Liver (tissue), 9 donors: ENCODE data around the gene ZNF229. TPM values are rescaled to one million over a fixed set of nuclear protein-coding genes. Genes with fewer than 3 reads are reported as not detected.

Experiments
- DNase-seq: peaks from one replicate; pipeline ENCODE4 v3.0.0-alpha.2; 2017; ENCODE audit warnings: low spot score
- H3K27ac ChIP-seq, 2 donors: one replicate each; pipeline ENCODE4 v1.7.0; 2013; ENCODE audit warnings: inconsistent platforms in 2 of 2, low read length in 2 of 2, control low read depth in 1 of 2, low read depth in 1 of 2, mild to moderate bottlenecking in 1 of 2
- H3K27me3 ChIP-seq, 4 donors: one replicate each; pipeline versions ENCODE4 v1.6.1 to v1.7.0; 2013; ENCODE audit warnings: low read length in 3 of 4, inconsistent platforms in 1 of 4, mild to moderate bottlenecking in 1 of 4, moderate library complexity in 1 of 4; ENCODE audit not compliant: control insufficient read depth in 4 of 4, insufficient read depth in 4 of 4
- H3K36me3 ChIP-seq, 4 donors: one replicate each; pipeline versions ENCODE4 v1.6.1 to v1.7.0; 2013; ENCODE audit warnings: low read length in 3 of 4, mild to moderate bottlenecking in 3 of 4, low read depth in 1 of 4, moderate library complexity in 1 of 4; ENCODE audit not compliant: control insufficient read depth in 4 of 4, insufficient read depth in 3 of 4
- H3K4me1 ChIP-seq, 4 donors: one replicate each; pipeline versions ENCODE4 v1.6.1 to v1.7.0; 2013; ENCODE audit warnings: low read length in 3 of 4, mild to moderate bottlenecking in 3 of 4, moderate library complexity in 1 of 4; ENCODE audit not compliant: control insufficient read depth in 4 of 4, insufficient read depth in 4 of 4
- H3K4me3 ChIP-seq, 3 donors: one replicate each; pipeline versions ENCODE4 v1.6.1 to v1.7.0; 2013; ENCODE audit warnings: low read length in 3 of 3, control low read depth in 1 of 3, low read depth in 1 of 3, mild to moderate bottlenecking in 1 of 3
- H3K9ac ChIP-seq, 2 donors: one replicate each; pipeline ENCODE4 v1.7.0; 2013; ENCODE audit warnings: low read length in 2 of 2, mild to moderate bottlenecking in 2 of 2, moderate library complexity in 2 of 2, control low read depth in 1 of 2, low read depth in 1 of 2
- H3K9me3 ChIP-seq, 4 donors: one replicate each; pipeline versions ENCODE4 v1.6.1 to v1.7.0; 2013; ENCODE audit warnings: low read length in 3 of 4; ENCODE audit not compliant: control insufficient read depth in 4 of 4
- EGR1 ChIP-seq, 2 donors: IDR thresholded peaks; 2 replicates each; pipeline ENCODE4 v1.6.1; 2016 to 2018; ENCODE audit warnings: antibody characterized with exemption in 2 of 2, low read depth in 2 of 2
- FOXA1 ChIP-seq: IDR thresholded peaks from 2 replicates; pipeline ENCODE4 v1.6.1; 2016; ENCODE audit warnings: antibody characterized with exemption
- FOXA2 ChIP-seq: IDR thresholded peaks from 2 replicates; pipeline ENCODE4 v1.6.1; 2016; ENCODE audit warnings: antibody characterized with exemption
- GABPA ChIP-seq, 2 donors: IDR thresholded peaks in 1 of 2; conservative IDR thresholded peaks in 1 of 2; 2 replicates each; pipeline ENCODE4 v1.6.1; 2016; ENCODE audit warnings: antibody characterized with exemption in 2 of 2, mild to moderate bottlenecking in 1 of 2, moderate library complexity in 1 of 2
- HNF4A ChIP-seq, 2 donors: conservative IDR thresholded peaks; 2 replicates each; pipeline ENCODE4 v1.6.1; 2016; ENCODE audit warnings: antibody characterized with exemption in 2 of 2, mild to moderate bottlenecking in 2 of 2
- HNF4G ChIP-seq: IDR thresholded peaks from 2 replicates; pipeline ENCODE4 v1.6.1; 2016; ENCODE audit warnings: antibody characterized with exemption
- JUND ChIP-seq, 2 donors: IDR thresholded peaks; 2 replicates each; pipeline ENCODE4 v1.6.1; 2016; ENCODE audit warnings: antibody characterized with exemption in 2 of 2
- NR2F2 ChIP-seq: IDR thresholded peaks from 2 replicates; pipeline ENCODE4 v1.6.1; 2016; ENCODE audit warnings: antibody characterized with exemption
- RAD21 ChIP-seq, 2 donors: IDR thresholded peaks; 2 replicates each; pipeline ENCODE4 v1.6.1; 2016; ENCODE audit warnings: antibody characterized with exemption in 2 of 2, mild to moderate bottlenecking in 2 of 2
- RXRA ChIP-seq, 2 donors: IDR thresholded peaks; 2 replicates each; pipeline ENCODE4 v1.6.1; 2017 to 2018; ENCODE audit warnings: antibody characterized with exemption in 2 of 2, mild to moderate bottlenecking in 1 of 2
- SP1 ChIP-seq: IDR thresholded peaks from 2 replicates; pipeline ENCODE4 v1.6.1; 2018; ENCODE audit warnings: antibody characterized with exemption, mild to moderate bottlenecking
- TAF1 ChIP-seq: conservative IDR thresholded peaks from 2 replicates; pipeline ENCODE4 v1.6.1; 2016; ENCODE audit warnings: antibody characterized with exemption, mild to moderate bottlenecking
- YY1 ChIP-seq: IDR thresholded peaks from 2 replicates; pipeline ENCODE4 v1.6.1; 2016; ENCODE audit warnings: antibody characterized with exemption, mild to moderate bottlenecking
- WGBS: extraction: QIAGEN DNeasy Blood & Tissue Kit; methylation state at CpG from one replicate; pipeline ENCODE4 v1.1.7; 2013; 5-methylcytosine and 5-hydroxymethylcytosine counted together
- polyA plus RNA-seq, 2 donors: library from polyadenylated mRNA; stranded (reverse) in 1 of 2; unstranded in 1 of 2; fragments of 200-250 nt in 1 of 2; fragments of >200 nt in 1 of 2; fragmentation: Nextera tagmentation in 1 of 2; extraction: Ambion mirVana in 1 of 2; gene quantifications; one replicate each; pipeline versions ENCODE4 v1.2.1 to v1.2.3, GENCODE V29; 2013 to 2015
- total RNA-seq, 2 donors: library from RNA; depleted of rRNA; stranded (reverse); fragments of >200 nt; gene quantifications; one replicate each; pipeline ENCODE4 v1.2.3, GENCODE V29; 2014
- TF ChIP-seq, protein P1 (sequence below): IDR thresholded peaks from 2 replicates; pipeline ENCODE4 v1.6.1; 2016; ENCODE audit warnings: antibody characterized with exemption
- TF ChIP-seq, protein P2 (sequence below): fragments of 150-350 bp; IDR thresholded peaks from 2 replicates; pipeline ENCODE4 v1.5.1; 2017; ENCODE audit warnings: improper control_type of control experiment, low read depth, low read length; ENCODE audit not compliant: missing input control
- TF ChIP-seq, protein P3 (sequence below): IDR thresholded peaks from 2 replicates; pipeline ENCODE4 v1.6.1; 2016; ENCODE audit warnings: antibody characterized with exemption
- TF ChIP-seq, protein P4 (sequence below): IDR thresholded peaks from 2 replicates; pipeline ENCODE4 v1.6.1; 2016; ENCODE audit warnings: antibody characterized with exemption, mild to moderate bottlenecking
- TF ChIP-seq, protein P5 (sequence below): IDR thresholded peaks from 2 replicates; pipeline ENCODE4 v1.6.1; 2016; ENCODE audit warnings: antibody characterized with exemption
- donor health status: healthy.
- donor health status: healthy.
- donor health status: healthy.
- donor health status: healthy.
- donor health status: healthy.

The ZNF229 gene
- total and polyA plus RNA-seq, 4 donors = 0.14 to 4.6 (median 0.77) TPM

DNA sequence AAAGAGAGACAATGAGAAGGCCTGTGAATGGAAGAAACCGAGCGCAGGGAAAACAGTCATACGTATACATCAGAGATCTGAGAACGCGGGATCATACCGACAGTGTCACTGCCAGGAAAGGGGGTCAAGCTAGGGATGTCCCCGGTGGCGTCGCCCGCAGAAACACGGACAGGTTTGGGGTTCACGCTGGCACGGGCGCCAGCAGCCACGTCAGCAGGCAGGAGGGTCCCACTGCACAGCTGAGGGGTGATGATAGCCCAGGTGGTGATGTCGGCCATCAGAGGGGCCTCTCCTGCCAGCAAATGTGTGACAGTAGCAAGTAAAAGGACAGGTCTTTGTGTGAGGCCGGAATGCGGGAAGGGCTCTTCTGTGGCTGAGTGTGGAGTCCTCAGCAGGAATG is 3.4 kb upstream of the ZNF229 start:
- DNase-seq = no peak
- WGBS = 90% methylated on average over 18 of the region's 18 CpGs
- Histone ChIP-seq H3K27ac (no peak overlapping the region), H3K36me3 (no peaks in the 10 kb centered on the region), H3K9ac (no peak overlapping the region), H3K27me3 (peaks cover 0 to 4% (median 0%) of the 10 kb centered on the region in 4 donors), H3K4me3 (peak overlapping the region in 2 of 3 donors; percentile 20 to 52), H3K9me3 (peaks cover 28 to 65% (median 42%) of the 10 kb centered on the region in 4 donors), H3K4me1 (no peaks in the 10 kb centered on the region)
- TF ChIP-seq RXRA (IDR thresholded peaks at IDR 0.05) (no peak), HNF4G (no peak), FOXA1 (no peak), GABPA (IDR thresholded peaks at IDR 0.05 in 1 of 2, conservative IDR thresholded peaks at IDR 0.05 in 1 of 2) (no peak), YY1 (no peak), JUND (IDR thresholded peaks at IDR 0.05) (no peak), RAD21 (IDR thresholded peaks at IDR 0.05) (no peak), FOXA2 (no peak), HNF4A (conservative IDR thresholded peaks at IDR 0.05) (no peak), TAF1 (no peak), SP1 (no peak), EGR1 (IDR thresholded peaks at IDR 0.05; ENCODE audit: low read depth in 2 of 2) (no peak), NR2F2 (no peak)
- TF ChIP-seq, protein P1, sequence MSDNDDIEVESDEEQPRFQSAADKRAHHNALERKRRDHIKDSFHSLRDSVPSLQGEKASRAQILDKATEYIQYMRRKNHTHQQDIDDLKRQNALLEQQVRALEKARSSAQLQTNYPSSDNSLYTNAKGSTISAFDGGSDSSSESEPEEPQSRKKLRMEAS = no peak
- TF ChIP-seq, protein P2, sequence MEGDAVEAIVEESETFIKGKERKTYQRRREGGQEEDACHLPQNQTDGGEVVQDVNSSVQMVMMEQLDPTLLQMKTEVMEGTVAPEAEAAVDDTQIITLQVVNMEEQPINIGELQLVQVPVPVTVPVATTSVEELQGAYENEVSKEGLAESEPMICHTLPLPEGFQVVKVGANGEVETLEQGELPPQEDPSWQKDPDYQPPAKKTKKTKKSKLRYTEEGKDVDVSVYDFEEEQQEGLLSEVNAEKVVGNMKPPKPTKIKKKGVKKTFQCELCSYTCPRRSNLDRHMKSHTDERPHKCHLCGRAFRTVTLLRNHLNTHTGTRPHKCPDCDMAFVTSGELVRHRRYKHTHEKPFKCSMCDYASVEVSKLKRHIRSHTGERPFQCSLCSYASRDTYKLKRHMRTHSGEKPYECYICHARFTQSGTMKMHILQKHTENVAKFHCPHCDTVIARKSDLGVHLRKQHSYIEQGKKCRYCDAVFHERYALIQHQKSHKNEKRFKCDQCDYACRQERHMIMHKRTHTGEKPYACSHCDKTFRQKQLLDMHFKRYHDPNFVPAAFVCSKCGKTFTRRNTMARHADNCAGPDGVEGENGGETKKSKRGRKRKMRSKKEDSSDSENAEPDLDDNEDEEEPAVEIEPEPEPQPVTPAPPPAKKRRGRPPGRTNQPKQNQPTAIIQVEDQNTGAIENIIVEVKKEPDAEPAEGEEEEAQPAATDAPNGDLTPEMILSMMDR = no peak
- TF ChIP-seq, protein P3, sequence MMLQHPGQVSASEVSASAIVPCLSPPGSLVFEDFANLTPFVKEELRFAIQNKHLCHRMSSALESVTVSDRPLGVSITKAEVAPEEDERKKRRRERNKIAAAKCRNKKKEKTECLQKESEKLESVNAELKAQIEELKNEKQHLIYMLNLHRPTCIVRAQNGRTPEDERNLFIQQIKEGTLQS = no peak
- TF ChIP-seq, protein P4, sequence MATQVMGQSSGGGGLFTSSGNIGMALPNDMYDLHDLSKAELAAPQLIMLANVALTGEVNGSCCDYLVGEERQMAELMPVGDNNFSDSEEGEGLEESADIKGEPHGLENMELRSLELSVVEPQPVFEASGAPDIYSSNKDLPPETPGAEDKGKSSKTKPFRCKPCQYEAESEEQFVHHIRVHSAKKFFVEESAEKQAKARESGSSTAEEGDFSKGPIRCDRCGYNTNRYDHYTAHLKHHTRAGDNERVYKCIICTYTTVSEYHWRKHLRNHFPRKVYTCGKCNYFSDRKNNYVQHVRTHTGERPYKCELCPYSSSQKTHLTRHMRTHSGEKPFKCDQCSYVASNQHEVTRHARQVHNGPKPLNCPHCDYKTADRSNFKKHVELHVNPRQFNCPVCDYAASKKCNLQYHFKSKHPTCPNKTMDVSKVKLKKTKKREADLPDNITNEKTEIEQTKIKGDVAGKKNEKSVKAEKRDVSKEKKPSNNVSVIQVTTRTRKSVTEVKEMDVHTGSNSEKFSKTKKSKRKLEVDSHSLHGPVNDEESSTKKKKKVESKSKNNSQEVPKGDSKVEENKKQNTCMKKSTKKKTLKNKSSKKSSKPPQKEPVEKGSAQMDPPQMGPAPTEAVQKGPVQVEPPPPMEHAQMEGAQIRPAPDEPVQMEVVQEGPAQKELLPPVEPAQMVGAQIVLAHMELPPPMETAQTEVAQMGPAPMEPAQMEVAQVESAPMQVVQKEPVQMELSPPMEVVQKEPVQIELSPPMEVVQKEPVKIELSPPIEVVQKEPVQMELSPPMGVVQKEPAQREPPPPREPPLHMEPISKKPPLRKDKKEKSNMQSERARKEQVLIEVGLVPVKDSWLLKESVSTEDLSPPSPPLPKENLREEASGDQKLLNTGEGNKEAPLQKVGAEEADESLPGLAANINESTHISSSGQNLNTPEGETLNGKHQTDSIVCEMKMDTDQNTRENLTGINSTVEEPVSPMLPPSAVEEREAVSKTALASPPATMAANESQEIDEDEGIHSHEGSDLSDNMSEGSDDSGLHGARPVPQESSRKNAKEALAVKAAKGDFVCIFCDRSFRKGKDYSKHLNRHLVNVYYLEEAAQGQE = no peak
- TF ChIP-seq, protein P5, sequence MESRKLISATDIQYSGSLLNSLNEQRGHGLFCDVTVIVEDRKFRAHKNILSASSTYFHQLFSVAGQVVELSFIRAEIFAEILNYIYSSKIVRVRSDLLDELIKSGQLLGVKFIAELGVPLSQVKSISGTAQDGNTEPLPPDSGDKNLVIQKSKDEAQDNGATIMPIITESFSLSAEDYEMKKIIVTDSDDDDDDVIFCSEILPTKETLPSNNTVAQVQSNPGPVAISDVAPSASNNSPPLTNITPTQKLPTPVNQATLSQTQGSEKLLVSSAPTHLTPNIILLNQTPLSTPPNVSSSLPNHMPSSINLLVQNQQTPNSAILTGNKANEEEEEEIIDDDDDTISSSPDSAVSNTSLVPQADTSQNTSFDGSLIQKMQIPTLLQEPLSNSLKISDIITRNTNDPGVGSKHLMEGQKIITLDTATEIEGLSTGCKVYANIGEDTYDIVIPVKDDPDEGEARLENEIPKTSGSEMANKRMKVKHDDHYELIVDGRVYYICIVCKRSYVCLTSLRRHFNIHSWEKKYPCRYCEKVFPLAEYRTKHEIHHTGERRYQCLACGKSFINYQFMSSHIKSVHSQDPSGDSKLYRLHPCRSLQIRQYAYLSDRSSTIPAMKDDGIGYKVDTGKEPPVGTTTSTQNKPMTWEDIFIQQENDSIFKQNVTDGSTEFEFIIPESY = no peak
